GM18519 (cell line): ENCODE measurements around the gene CALB2.

Experiments
- ATAC-seq: cut with Tn5 transposase; IDR thresholded peaks from one replicate; pipeline ENCODE4 v1.9.1; 2021; ENCODE audit warnings: mild to moderate bottlenecking, moderate library complexity; ENCODE audit not compliant: unreplicated experiment, low FRiP score

Gene CALB2

DNA sequence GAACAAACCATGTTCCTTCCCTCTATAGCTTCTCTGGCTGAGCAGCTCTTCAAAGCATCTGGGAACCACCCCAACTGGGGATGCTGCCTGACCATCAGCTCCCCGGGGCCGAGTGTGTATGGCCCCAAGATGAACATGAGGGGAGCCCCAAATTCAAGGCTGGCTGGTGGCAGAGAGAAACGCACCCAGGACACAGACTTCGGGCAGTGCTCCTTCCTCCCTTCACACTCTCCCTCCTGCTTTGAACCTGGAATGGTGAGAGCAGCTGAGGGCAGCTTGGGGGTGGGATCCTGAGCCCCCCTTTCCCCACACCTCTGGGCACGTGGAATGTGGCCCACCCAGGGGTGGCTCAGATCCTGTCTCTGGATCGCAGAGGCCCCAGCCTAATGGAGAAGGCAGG, 66.1 kb downstream of the CALB2 start:
- no peak for ATAC-seq

DNA sequence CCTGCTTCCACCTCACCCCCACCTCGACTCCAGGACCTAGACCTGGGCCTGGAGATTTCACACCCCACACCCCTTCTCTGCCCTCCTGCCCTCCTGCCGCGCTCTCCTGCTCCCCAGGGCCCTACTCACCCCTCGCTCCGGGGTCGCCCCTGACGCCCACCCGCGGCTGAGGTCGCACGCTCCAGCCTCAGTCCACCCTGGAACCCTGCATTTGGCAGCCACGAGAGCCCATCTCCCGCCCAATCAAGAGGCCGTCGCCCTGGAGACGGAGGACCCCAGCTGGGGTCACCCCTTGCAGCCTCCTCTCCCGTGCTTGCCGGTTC, 67.2 kb downstream of the CALB2 start:
- ATAC-seq, result no peak

DNA sequence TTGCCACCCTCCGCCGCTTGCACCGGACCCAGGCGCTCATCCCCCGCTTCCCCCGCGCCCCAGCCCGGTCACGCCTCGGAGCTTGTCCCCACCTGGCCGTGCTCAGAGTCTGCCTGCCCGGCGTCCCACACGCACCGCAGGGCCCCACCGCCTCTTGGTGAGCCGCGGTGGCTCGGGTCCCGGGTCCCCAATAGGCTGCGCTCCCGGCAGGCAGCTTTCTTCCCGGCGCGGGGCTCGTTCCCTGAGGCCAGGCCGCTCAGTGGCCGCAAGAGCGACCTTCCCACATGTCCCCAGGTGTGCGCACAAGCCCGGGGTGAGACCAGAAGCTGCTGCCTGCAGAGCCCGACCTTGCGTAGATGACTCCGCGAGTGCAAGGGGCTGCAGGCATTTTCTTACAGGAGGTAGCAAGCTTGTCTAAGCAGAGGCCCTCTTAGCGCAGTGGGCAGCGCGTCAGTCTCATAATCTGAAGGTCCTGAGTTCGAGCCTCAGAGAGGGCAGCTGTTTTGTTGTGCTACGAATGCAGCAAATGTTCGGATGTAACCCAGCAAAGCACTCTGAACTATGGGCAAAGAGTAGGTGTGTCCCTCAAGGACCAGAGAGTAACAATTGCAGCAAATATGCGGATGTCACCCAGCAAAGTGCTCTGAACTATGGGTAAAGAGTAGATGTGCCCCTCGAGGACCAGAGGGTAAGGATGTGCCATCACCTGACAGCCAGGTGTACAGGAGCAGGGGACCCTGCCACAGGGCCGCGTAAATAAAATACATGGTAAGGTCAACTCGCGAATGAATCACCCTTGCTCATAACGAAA, 67.8 kb downstream of the CALB2 start:
- ATAC-seq, result peak; percentile 68

DNA sequence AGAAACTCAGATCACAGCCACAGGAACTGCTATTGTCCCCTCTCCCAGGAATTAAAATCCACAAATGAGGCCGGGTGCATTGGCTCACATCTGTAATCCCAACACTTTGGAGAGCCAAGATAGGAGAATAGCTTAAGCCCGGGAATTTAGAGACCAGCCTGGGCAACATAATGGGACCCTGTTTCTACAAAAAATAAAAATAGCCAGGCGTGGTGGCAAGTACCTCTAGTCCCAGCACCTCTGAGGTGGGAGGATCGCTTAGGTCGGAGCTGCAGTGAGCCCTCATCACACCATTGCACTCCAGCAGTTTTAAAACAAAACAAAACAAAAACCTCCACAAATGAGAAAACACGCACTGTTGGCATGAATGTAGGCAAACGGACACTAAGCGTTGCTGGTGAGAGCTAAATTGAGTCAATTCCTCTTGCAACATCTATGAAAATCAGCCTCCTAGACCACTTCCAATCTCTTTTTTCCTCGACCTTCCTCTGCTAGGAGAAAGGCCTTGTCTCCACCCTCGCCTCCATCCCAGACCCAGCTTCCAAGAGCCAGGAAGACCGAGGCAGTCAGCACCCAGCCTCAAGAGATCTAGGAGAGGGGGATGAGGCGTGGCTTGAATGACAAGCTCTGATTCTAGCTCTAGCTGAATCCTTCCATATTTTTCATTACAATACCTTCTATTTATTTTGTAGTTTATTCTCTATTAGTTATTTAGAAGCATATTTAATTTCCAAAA, 68.5 kb downstream of the CALB2 start:
- ATAC-seq, result no peak

DNA sequence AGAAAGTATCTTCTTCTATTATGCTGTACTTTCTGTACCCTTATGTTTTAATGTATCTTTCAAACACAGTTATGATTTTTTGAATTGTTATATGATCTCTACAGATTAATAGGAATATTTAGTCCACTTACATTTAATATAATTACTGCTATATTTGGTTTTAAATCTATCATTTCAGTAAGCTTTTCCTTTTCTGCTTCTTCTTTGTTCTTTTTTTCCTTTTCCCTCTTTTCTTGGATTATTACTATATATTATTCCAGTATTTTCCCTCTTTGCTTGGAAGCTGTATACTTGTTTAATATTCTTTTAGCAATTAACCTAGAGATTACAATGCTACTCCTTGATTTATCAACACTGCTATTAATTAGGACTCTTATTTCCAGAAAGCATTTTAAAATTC, 69.9 kb downstream of the CALB2 start:
- ATAC-seq, result no peak

DNA sequence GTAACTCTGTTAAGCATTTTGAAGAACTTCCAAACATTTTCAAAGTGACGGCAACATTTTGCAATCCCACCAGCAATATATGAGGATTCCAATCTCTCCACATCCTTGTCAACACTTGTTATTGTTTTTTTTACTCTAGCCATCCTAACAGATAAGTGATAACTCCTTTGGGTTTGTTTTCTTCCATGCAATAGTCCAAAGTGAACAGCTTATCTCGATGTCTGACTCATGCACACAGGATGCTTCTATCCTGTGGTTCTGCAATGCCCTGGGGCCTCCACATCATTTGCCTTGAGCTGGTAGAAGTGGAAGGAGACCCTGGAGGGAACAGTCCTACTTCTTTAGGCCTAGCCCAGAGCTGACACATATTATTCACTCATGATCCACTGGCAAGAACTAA, 70.4 kb downstream of the CALB2 start:
- ATAC-seq, result no peak

DNA sequence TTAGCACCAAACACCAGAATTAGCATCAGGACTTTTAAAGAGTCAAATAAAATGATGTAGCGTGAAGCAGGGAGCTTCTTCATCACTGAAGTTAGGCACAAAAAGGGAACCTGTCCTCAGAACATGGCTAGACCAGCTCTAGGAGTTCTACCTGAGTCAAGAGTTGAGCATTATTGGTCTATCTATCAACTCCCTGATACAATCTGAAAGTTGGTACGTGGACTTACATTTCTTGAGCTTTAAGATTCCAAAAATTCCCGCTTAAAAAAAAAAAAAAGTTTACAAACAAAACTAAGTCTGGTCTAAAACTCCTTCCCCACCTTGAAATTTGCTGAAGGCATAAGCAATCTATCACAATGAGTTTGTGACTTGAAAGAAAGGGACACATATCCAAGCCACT, 71.1 kb downstream of the CALB2 start:
- ATAC-seq, result no peak

DNA sequence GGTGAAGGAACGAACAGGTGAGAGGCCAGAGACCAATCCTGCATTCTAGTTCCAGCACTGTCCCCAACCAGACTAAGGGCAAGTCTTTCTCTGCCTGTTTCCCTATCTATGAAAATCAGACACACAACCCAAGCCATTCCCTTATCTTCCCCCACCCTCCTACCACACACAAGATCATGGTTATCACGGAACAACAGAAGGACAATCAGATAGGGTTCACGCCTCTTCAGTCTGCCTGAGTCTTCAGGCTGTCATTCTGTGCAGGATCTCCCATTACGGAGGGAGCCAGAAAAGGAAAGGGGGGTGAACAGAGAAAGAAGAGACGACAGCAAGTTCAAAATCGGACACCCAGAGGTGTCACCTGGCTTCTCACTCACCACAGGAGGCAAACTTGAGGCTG, 72.2 kb downstream of the CALB2 start:
- no peak for ATAC-seq

DNA sequence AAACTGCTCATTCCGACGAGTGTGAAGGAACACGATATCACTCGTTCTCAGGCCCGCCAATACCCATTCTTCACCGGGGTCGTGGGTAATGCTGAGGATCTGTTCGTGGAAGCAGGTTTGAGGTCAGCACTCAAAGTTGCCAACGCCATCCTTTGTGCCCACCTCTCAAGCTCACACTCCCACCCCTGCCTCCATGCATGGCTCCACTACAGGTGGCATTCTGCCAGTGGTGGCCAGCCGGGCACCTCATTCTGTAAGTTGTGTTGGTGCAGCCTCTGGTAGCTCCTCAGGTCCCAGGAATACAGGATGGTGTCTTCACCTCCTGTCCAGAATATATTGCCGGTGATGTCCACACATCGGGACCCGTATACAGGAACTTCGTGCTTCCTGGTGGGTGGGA, 72.7 kb downstream of the CALB2 start:
- ATAC-seq, result no peak

DNA sequence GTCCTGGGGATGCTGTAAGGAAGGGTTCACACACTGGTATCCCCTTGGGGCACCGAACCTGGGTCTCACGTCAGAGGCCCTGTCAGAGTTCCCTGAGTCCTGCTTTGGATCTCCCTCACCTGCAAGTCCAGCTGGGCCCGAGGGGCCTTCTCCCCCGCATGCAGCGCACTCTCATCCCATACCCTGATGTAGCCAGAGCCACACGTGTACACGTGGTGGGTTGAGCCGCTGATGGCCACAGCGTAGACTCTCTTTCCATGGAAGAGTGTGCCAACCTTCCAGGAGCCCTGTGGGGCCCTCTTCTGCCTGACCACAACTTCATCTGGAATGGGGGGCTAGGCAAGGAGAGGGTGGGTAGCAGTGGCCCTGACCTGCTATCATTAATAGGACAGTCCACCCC, 73.5 kb downstream of the CALB2 start:
- ATAC-seq, result no peak

DNA sequence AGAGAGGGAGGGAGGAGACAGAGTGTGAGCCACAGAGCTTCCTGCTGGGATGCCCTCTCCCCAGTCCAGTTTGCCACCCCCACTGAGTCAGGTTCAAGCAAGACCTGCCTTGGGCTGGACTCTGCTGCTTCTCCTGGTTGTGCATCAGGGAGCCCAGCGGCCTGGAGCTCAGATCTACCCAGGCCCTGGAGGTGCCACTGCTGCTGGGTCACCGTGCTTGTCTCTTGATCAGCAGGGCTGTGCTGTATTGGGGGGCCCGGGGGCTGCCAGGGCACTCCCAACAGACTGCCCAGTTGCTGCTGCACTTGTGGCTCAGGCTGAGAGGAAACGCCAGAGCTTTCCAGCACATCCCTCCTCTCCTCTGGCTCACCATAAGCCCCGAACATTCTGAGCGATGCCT, 74.4 kb downstream of the CALB2 start:
- no peak for ATAC-seq

DNA sequence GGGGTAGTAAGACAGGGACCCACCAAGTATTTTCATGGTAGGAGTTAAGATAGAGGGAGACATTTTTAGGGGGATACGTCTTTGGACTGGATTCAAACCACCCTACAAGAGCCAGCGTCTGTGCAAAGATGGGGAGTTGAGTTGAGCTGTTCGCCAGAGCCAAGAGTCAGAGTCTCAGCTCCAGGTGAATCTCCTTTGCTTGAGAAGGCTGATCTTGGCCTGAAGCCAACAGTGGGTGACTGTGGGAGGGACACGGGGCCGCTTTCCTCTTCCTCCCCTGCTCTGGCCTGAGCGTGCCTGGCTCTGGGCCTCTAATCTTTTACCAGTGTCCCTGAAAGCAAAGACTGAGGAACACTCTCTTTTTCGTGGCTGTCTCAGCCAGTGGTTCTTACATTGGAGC, 78.0 kb downstream of the CALB2 start:
- no peak for ATAC-seq

DNA sequence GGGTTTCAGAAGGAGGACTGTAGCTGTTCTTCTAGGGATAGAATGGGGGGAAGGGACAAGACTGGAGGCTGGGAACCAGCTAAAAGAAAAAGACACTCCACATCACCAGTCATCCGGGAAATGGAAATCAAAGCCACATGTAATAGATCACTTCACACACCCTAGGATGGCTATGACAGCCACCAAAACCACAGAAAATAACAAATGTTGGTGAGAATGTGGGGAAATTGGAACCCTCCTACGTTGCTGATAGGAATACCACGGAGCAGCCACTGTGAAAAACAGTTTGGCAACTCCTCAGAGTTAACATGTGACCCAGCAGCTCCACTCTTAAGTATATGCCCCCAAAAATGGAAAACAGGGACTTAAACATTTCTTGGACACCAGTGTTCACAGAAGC, 81.0 kb downstream of the CALB2 start:
- ATAC-seq, result no peak
